Fibroblast of skin of left quadriceps (primary cell): ENCODE results near the gene RAB11B.
"Not testable (repeated sequence)": the region's sequence is repeated elsewhere in the genome, so short reads cannot be mapped to it uniquely, and the experiment has no call there.

Source experiments
- DNase-seq, 2 experiments: peaks; one replicate each; pipeline ENCODE4 v3.0.0-alpha.2; 2013; ENCODE audit warnings: low read depth in 2 of 2

Gene RAB11B

DNA sequence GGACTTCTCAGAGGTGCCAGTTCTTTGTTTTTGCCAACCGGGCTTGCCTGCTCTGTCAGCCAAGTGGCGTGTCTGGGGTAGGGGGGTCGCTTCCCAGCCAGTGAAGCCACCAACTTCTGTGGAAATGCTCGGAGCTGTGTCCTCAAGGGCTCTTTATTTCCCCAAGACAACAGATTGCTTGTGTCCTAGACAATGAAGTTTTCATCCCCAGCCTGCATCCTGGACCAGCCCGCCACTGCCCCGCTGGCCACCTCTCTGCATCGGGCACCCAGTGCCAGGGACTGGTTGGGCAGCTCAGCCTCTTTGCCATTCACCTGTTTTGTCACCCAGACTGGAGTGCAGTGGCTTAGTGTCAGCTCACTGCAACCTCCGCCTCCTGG lies 3.7 kb downstream of the RAB11B start:
- DNase-seq = no peak

GRCh38 chr19:8395621-8396082 lies 5.5 kb downstream of the RAB11B start:
- no peak for DNase-seq

- no peak for DNase-seq
Observed at GRCh38 chr19:8396185-8396562, 6.0 kb downstream of the RAB11B start.

GRCh38 chr19:8396563-8397203 lies 6.5 kb downstream of the RAB11B start:
- peak in 1 of 2 experiments; percentile 7 for DNase-seq

GRCh38 chr19:8397271-8397670 lies 7.1 kb downstream of the RAB11B start:
- no peak for DNase-seq

- no peak for DNase-seq
Observed at GRCh38 chr19:8397746-8398310, 7.7 kb downstream of the RAB11B start.

- DNase-seq = no peak
Observed at GRCh38 chr19:8398311-8398771, 8.2 kb downstream of the RAB11B start.

DNA sequence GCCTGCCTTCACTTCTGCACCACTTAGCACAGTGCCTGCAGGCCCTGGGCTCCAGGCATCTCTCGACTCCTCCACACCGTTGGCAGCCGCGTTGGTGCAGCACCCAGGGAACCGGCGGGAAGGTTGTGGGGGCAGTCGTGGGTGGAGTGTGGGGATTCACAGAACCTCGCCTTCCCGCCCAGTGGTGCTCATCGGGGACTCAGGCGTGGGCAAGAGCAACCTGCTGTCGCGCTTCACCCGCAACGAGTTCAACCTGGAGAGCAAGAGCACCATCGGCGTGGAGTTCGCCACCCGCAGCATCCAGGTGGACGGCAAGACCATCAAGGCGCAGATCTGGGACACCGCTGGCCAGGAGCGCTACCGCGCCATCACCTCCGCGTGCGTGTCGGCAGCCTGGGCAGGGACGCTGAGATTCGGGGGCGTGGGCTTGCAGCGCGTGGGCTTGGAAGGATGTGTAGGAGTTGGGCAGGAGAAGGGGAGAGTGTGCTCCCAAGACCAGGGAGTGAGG lies 9.6 kb downstream of the RAB11B start:
- DNase-seq = no peak

DNA sequence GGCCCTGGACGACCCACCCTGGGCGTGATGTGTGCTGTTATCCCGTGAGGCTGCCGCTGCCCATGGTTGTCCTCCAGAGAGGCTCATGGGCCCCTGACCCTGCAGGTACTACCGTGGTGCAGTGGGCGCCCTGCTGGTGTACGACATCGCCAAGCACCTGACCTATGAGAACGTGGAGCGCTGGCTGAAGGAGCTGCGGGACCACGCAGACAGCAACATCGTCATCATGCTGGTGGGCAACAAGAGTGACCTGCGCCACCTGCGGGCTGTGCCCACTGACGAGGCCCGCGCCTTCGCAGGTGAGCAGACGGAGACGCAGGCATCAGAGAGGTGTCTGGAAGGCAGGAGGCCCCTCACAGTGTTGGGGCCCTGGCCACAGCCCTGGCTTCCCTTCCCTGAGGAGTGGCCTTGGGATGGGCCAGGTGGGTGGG lies 11.8 kb downstream of the RAB11B start:
- no peak for DNase-seq

- DNase-seq = no peak
Observed at GRCh38 chr19:8403098-8403819, 13.1 kb downstream of the RAB11B start.

- no peak for DNase-seq
Observed at GRCh38 chr19:8403820-8404109, 13.6 kb downstream of the RAB11B start.

GRCh38 chr19:8404391-8405151 lies 14.4 kb downstream of the RAB11B start:
- no peak for DNase-seq

DNA sequence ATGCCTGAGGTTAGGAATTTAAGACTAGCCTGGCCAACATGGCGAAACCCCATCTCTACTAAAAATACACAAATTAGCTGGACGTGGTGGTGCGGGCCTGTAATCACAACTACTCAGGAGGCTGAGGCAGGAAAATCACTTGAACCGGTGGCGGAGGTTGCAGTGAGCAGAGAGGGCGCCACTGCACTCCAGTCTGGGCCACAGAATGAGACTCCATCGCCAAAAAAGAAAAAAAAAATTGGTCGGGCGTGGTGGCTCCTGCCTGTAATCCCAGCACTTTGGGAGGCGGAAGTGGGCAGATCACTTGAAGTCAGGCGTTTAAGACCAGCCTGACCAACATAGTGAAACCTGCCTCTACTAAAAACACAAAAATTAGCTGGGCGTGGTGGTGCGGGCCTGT lies 20.6 kb downstream of the RAB11B start:
- not testable (repeated sequence) for DNase-seq

DNA sequence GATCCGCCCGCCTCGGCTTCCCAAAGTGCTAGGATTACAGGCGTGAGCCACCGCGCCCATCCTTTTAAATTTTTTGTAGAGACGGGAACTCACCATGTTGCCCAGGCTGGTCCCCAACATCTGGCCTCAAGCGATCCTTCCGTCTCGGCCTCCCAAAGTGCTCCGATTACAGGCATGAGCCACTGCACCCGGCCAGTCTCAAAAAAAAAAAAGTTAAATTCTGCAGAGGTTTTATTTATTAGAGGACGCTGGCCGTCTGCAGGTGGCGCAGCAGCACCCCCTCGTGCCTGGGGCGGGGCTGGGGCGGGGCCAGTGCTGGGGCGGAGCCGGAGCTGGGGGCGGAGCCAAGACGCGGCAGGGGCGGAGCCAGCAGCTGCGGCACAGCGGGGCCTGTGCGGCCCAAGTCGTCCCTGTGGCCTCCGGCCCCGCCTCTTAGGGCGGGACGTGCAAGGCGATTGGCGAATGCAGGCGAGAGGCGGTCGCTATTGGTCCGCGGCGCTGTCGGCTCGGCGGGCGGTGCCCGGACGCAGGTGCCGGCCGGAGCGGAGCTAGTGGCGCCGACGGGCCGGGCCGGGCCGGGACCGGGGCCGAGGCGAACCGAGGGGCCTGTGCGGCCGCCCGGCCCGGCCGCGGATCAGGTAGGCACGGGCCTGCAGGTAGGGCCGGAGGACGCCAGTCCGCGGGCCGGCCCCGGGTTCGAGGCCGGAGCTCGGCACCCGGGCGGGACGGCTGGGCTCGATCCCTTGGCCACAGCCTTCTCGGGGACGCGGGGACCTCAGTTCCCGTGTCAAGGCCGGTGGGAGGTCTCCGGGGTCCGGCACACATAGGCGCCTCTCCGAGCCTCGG lies 22.8 kb downstream of the RAB11B start, which contains the start of gene MARCHF2:
TSS of gene MARCHF2 (plus strand) at position 523 of the 846 bp plus-strand sequence. CDS start 8,536 bp downstream, outside the sequence.
- peak; percentile 90 to 91 for DNase-seq

DNA sequence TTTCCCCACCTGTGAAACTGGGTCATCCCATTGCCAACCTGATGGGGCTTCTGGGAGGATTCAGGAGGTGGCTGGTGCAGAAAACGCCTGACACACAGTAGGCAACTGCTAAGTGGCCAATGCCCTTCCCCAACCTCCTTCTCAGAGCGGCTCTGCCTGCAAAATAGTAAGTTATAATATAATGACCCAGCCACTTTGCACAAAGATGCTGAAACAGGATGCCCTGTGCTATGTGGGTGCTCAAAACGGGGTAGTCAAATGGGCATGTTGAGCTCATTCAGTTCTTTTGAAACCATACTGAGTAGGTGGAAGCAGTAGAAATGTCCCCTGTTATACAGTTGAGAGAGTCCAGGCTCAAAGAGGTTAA lies 23.5 kb downstream of the RAB11B start:
- no peak for DNase-seq

DNA sequence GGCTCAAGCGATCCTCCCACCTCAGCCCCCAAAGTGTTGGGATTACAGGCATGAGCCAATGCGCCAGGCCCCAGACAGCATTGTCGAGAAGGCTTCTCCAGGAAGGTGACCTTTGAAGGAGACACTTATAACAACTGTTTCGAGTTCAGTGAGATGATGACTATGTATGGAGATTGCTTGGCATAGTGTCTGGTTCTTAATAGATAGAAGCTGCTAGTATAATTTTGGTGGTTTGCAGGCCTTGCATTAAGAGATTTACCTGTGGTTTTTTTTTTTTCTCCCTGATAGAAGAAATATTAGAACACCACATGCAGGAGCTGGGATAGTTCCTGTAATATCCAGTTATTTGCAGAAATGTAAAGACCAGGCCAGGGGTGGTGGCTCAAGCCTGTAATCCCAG lies 26.6 kb downstream of the RAB11B start:
- no peak for DNase-seq

DNA sequence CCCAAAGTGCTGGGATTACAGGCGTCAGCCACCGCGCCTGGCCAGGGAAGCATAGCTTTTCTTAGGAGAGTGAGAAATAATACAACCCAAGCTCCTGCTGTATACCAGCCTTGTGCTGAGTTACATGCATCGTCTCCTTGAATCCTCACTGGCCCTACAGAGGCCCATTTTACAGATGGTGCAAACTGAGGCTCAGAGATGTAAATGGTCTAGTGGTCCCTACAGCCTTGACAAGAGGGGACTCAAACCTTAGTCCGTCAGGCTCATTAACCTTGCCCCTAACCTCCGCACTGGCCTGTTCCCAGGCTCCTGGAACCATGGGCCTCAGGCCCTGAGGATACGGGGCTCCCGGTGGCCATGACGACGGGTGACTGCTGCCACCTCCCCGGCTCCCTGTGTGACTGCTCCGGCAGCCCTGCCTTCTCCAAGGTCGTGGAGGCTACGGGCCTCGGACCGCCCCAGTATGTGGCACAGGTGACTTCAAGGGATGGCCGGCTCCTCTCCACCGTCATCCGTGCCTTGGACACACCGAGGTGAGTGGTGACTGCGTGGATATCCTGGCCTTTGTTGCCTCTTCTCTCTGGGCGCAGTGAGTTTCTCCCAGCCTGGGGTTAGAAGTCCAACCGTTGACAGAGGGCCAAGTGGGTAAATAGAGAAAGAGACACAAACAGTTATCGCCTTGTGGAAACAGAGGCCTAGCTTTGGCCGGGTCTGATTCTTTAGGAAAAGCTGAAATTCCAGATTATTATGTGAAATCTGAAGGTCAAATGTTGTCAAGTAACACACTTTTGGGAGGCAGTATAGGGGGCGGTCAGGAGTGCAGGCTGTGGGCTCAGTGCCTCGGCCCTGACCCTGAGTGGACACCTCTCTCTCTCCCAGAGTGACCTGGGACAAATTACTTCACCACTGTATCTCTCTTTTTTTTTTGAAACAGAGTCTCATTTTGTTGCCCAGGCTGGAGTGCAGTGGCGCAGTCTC lies 31.6 kb downstream of the RAB11B start:
- DNase-seq = no peak

DNA sequence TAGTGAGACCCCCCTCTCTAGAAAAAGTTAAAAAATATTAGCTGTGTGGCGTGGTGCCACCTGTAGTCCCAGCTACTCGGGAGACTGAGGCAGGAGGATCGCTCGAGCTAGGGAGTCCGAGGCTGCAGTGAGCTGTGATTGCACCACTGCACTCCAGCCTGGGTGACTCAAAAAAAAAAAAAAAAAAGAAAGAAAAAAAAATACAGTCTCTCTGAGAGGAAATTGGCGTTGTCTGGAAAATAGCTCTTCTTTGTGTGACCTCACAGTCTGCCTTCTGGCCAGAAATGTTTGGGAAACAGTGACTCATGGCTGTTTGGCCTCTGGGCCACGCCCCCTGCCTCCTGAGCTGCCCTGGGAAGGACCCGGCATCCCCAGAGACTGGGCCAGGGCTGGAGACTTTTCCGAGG lies 33.7 kb downstream of the RAB11B start:
- DNase-seq = peak; percentile 79 to 84

GRCh38 chr19:8425331-8425730 lies 35.2 kb downstream of the RAB11B start:
- DNase-seq = not testable (repeated sequence)

- DNase-seq = no peak
Observed at GRCh38 chr19:8426283-8426682, 36.1 kb downstream of the RAB11B start.
